HepG2 (cell line): ENCODE data around the gene RRAS. TPM values are rescaled to one million over a fixed set of nuclear protein-coding genes. Genes with fewer than 3 reads are reported as not detected.

ENCODE experiments used
- CHD4 ChIP-seq: fragments of 200-600 bp; sonication (generic); IDR thresholded peaks from 2 replicates; pipeline ENCODE4 v1.7.0; 2017; ENCODE audit warnings: mild to moderate bottlenecking, low read length, borderline replicate concordance
- ETV6 ChIP-seq: sonication (generic); formaldehyde crosslinking; conservative IDR thresholded peaks from 2 replicates; pipeline ENCODE4 v1.4.0; 2020; ENCODE audit warnings: missing genetic modification reagents
- GPBP1L1 ChIP-seq: sonication (generic); formaldehyde crosslinking; IDR thresholded peaks from 2 replicates; pipeline ENCODE4 v1.5.0; 2020; ENCODE audit warnings: mild to moderate bottlenecking, missing genetic modification reagents
- HNF4A ChIP-seq: sonication (generic); formaldehyde crosslinking; IDR thresholded peaks from 2 replicates; pipeline ENCODE4 v1.4.0; 2020; ENCODE audit warnings: missing genetic modification reagents
- KLF15 ChIP-seq: sonication (generic); formaldehyde crosslinking; IDR thresholded peaks from 2 replicates; pipeline ENCODE4 v1.8.1; 2023; ENCODE audit warnings: borderline replicate concordance, mild to moderate bottlenecking, inconsistent platforms, missing genetic modification reagents, mixed read lengths
- MAFF ChIP-seq: IDR thresholded peaks from 2 replicates; pipeline ENCODE4 v1.6.1; 2011; ENCODE audit warnings: low read depth, low read length, improper control_type of control experiment
- PBX2 ChIP-seq: IDR thresholded peaks from 2 replicates; pipeline ENCODE4 v1.6.1; 2016; ENCODE audit warnings: control low read depth
- SATB2 ChIP-seq: sonication (generic); formaldehyde crosslinking; IDR thresholded peaks from 2 replicates; pipeline ENCODE4 v1.5.0; 2020; ENCODE audit warnings: missing genetic modification reagents
- SPEN ChIP-seq: sonication (generic); formaldehyde crosslinking; IDR thresholded peaks from 2 replicates; pipeline ENCODE4 v1.5.1; 2020; ENCODE audit warnings: low read depth, mild to moderate bottlenecking, missing genetic modification reagents
- TARDBP ChIP-seq: sonication (generic); formaldehyde crosslinking; IDR thresholded peaks from 2 replicates; pipeline ENCODE4 v1.8.0; 2022; ENCODE audit warnings: mild to moderate bottlenecking, missing genetic modification reagents
- TERF1 ChIP-seq: sonication (generic); formaldehyde crosslinking; IDR thresholded peaks from 2 replicates; pipeline ENCODE4 v1.8.0; 2022; ENCODE audit warnings: mild to moderate bottlenecking, missing genetic modification reagents, moderate library complexity
- ZNF24 ChIP-seq: fragments of 450-650 bp; IDR thresholded peaks from 2 replicates; pipeline ENCODE4 v1.6.1; 2017; ENCODE audit warnings: antibody characterized with exemption, mild to moderate bottlenecking
- ZNF333 ChIP-seq: sonication (generic); formaldehyde crosslinking; IDR thresholded peaks from 2 replicates; pipeline ENCODE4 v1.4.0; 2020; ENCODE audit warnings: mild to moderate bottlenecking, missing genetic modification reagents, borderline replicate concordance
- ZNF609 ChIP-seq: sonication (generic); formaldehyde crosslinking; IDR thresholded peaks from 2 replicates; pipeline ENCODE4 v1.4.0; 2020; ENCODE audit warnings: mild to moderate bottlenecking, missing genetic modification reagents, borderline replicate concordance
- polyA plus RNA-seq, 8 experiments: library from polyadenylated mRNA; depleted of rRNA in 3 of 8; stranded (reverse) in 7 of 8; unstranded in 1 of 8; fragments of >200 nt; fragmentation: Illumina TruSeq in 4 of 8; extraction: Trizol in 4 of 8; gene quantifications; 2 replicates each; pipeline versions ENCODE4 v1.2.1 to v1.2.3, GENCODE V29; 2011 to 2016; ENCODE audit warnings: low read depth in 4 of 8, missing spikeins in 1 of 8, mixed read lengths in 1 of 8; ENCODE audit not compliant: insufficient read depth in 1 of 8
- total RNA-seq, 5 experiments: library from RNA; depleted of rRNA; stranded (reverse); fragments of >200 nt; fragmentation: Illumina TruSeq; extraction: Trizol; gene quantifications; 2 replicates each; pipeline ENCODE4 v1.2.3, GENCODE V29; 2016; ENCODE audit warnings: low read depth in 1 of 5

Gene RRAS
- total and polyA plus RNA-seq, 2 of the 13 experiments (the other 11 are each of a cell fraction or from before 2014, with no cell fraction given) = 1.5 to 12.0 TPM

- TF ChIP-seq ZNF609 (CRISPR knock-in tag) (peak; percentile 17; the same call in 1 of the 2 replicates), TERF1 (CRISPR knock-in tag) (no peak), ZNF333 (CRISPR knock-in tag) (0 out of 2 replicates have a peak, but pooled peaks have one; percentile 46), HNF4A (CRISPR knock-in tag) (no peak), PBX2 (CRISPR knock-in tag) (no peak), SATB2 (CRISPR knock-in tag) (no peak), ETV6 (CRISPR knock-in tag) (peak; percentile 62; the same call in 1 of the 2 replicates), MAFF (no peak), SPEN (CRISPR knock-in tag) (peak; percentile 15; the same call in 1 of the 2 replicates), KLF15 (peak; percentile 68; the same call in 1 of the 2 replicates), ZNF24 (no peak), CHD4 (no peak), TARDBP (CRISPR knock-in tag) (peak; percentile 52; the same call in 1 of the 2 replicates), GPBP1L1 (CRISPR knock-in tag) (no peak)
Observed at GRCh38 chr19:49590071-49590970, 49.6 kb downstream of the RRAS start (continued).
